H9 (cell line): ENCODE measurements around the gene SART1. TPM values are rescaled to one million over a fixed set of nuclear protein-coding genes. Genes with fewer than 3 reads are reported as not detected.

ENCODE experiments used
- DNase-seq: peaks from one replicate; pipeline ENCODE4 v3.0.0-alpha.2; 2017
- H2AFZ ChIP-seq: one replicate; pipeline ENCODE4 v1.6.1; 2013; ENCODE audit warnings: mild to moderate bottlenecking, low read length, control low read depth, moderate library complexity
- H2AK5ac ChIP-seq: 2 replicates; pipeline ENCODE4 v1.6.1; 2013; ENCODE audit warnings: low read length, control low read depth, mixed read lengths; ENCODE audit not compliant: insufficient read length
- H2BK120ac ChIP-seq: one replicate; pipeline ENCODE4 v1.6.1; 2013; ENCODE audit warnings: low read depth, mild to moderate bottlenecking, low read length, control low read depth, inconsistent platforms; ENCODE audit not compliant: poor library complexity, severe bottlenecking
- H2BK12ac ChIP-seq: 2 replicates; pipeline ENCODE4 v1.6.1; 2013; ENCODE audit warnings: low read length, control low read depth, mixed read lengths, low read depth; ENCODE audit not compliant: insufficient read length
- H2BK15ac ChIP-seq: 2 replicates; pipeline ENCODE4 v1.6.1; 2013; ENCODE audit warnings: low read depth, low read length, control low read depth
- H2BK20ac ChIP-seq: one replicate; pipeline ENCODE4 v1.6.1; 2013; ENCODE audit warnings: low read depth, mild to moderate bottlenecking, low read length, control low read depth, inconsistent platforms; ENCODE audit not compliant: poor library complexity, severe bottlenecking
- H2BK5ac ChIP-seq: 2 replicates; pipeline ENCODE4 v1.6.1; 2013; ENCODE audit warnings: low read length, control low read depth, mixed read lengths; ENCODE audit not compliant: insufficient read length
- H3K14ac ChIP-seq: 2 replicates; pipeline ENCODE4 v1.6.1; 2013; ENCODE audit warnings: low read length, control low read depth; ENCODE audit not compliant: insufficient read depth
- H3K18ac ChIP-seq: 2 replicates; pipeline ENCODE4 v1.6.1; 2013; ENCODE audit warnings: low read depth, mild to moderate bottlenecking, mixed read lengths, low read length, control low read depth; ENCODE audit not compliant: insufficient read length
- H3K23ac ChIP-seq: 2 replicates; pipeline ENCODE4 v1.6.1; 2013; ENCODE audit warnings: low read length, control low read depth, mixed read lengths, low read depth; ENCODE audit not compliant: insufficient read length
- H3K23me2 ChIP-seq: 2 replicates; pipeline ENCODE4 v1.6.1; 2013; ENCODE audit warnings: low read depth, mild to moderate bottlenecking, mixed read lengths, low read length, control low read depth; ENCODE audit not compliant: insufficient read length, poor library complexity, severe bottlenecking
- H3K27ac ChIP-seq: 2 replicates; pipeline ENCODE4 v1.5.1; 2013; ENCODE audit warnings: low read length, control low read depth, mixed read lengths, low read depth; ENCODE audit not compliant: insufficient read length
- H3K27me3 ChIP-seq: 2 replicates; pipeline ENCODE4 v1.6.1; 2013; ENCODE audit warnings: low read length, control low read depth, inconsistent platforms; ENCODE audit not compliant: insufficient read depth
- H3K4ac ChIP-seq: 2 replicates; pipeline ENCODE4 v1.6.1; 2013; ENCODE audit warnings: low read depth, mild to moderate bottlenecking, control low read depth, inconsistent platforms, low read length, moderate library complexity
- H3K4me1 ChIP-seq: 2 replicates; pipeline ENCODE4 v1.6.1; 2013; ENCODE audit warnings: low read length, control low read depth, inconsistent platforms; ENCODE audit not compliant: insufficient read depth
- H3K4me2 ChIP-seq: 2 replicates; pipeline ENCODE4 v1.6.1; 2013; ENCODE audit warnings: low read length, control low read depth, mixed read lengths; ENCODE audit not compliant: insufficient read length, insufficient read depth
- H3K56ac ChIP-seq: 2 replicates; pipeline ENCODE4 v1.6.1; 2013; ENCODE audit warnings: low read depth, mild to moderate bottlenecking, mixed read lengths, low read length, control low read depth; ENCODE audit not compliant: insufficient read length
- H3K79me1 ChIP-seq: 2 replicates; pipeline ENCODE4 v1.6.1; 2013; ENCODE audit warnings: low read depth, mild to moderate bottlenecking, moderate library complexity, low read length, control low read depth, inconsistent platforms; ENCODE audit not compliant: insufficient read depth, poor library complexity, severe bottlenecking
- H3K79me2 ChIP-seq: 2 replicates; pipeline ENCODE4 v1.6.1; 2013; ENCODE audit warnings: low read length, control low read depth, inconsistent platforms; ENCODE audit not compliant: insufficient read depth
- H3K9ac ChIP-seq: 2 replicates; pipeline ENCODE4 v1.6.1; 2013; ENCODE audit warnings: low read length, control low read depth, mixed read lengths; ENCODE audit not compliant: insufficient read length; ENCODE audit errors: extremely low read depth
- H3K9me3 ChIP-seq: one replicate; pipeline ENCODE4 v1.6.1; 2013; ENCODE audit warnings: low read depth, low read length, inconsistent platforms; ENCODE audit not compliant: control insufficient read depth
- H3T11ph ChIP-seq: one replicate; pipeline ENCODE4 v1.6.1; 2013; ENCODE audit warnings: mild to moderate bottlenecking, low read length, control low read depth, inconsistent platforms
- H4K20me1 ChIP-seq: one replicate; pipeline ENCODE4 v1.6.1; 2013; ENCODE audit not compliant: control insufficient read depth, insufficient read length, insufficient read depth
- H4K5ac ChIP-seq: 2 replicates; pipeline ENCODE4 v1.6.1; 2013; ENCODE audit warnings: low read depth, mild to moderate bottlenecking, mixed read lengths, low read length, control low read depth; ENCODE audit not compliant: insufficient read length
- H4K8ac ChIP-seq: replicated peaks from 2 replicates; pipeline ENCODE4 v1.6.1; 2013; ENCODE audit warnings: low read length, control low read depth, mixed read lengths, low read depth; ENCODE audit not compliant: insufficient read length
- H4K91ac ChIP-seq: 2 replicates; pipeline ENCODE4 v1.6.1; 2013; ENCODE audit warnings: low read depth, mild to moderate bottlenecking, moderate library complexity, mixed read lengths, low read length, control low read depth; ENCODE audit not compliant: insufficient read length
- H3K27ac Mint-ChIP-seq, 3 experiments: 2 replicates in 2 of 3; 3 replicates in 1 of 3; pipeline ENCODE4 v1.8.0; 2020 to 2021; ENCODE audit warnings: mixed read lengths in 3 of 3, mild to moderate bottlenecking in 1 of 3, moderate library complexity in 1 of 3
- H3K27me3 Mint-ChIP-seq: 2 replicates; pipeline ENCODE4 v1.8.0; 2021; ENCODE audit warnings: low read depth, mild to moderate bottlenecking, moderate library complexity, mixed read lengths
- H3K36me3 Mint-ChIP-seq, 3 experiments: 2 replicates in 2 of 3; 3 replicates in 1 of 3; pipeline ENCODE4 v1.8.0; 2020 to 2021; ENCODE audit warnings: low read depth in 3 of 3, mixed read lengths in 3 of 3; ENCODE audit not compliant: insufficient read depth in 1 of 3
- H3K4me1 Mint-ChIP-seq, 2 experiments: 2 replicates each; pipeline ENCODE4 v1.8.0; 2020; ENCODE audit warnings: mixed read lengths in 2 of 2
- H3K4me3 Mint-ChIP-seq, 2 experiments: 2 replicates in 1 of 2; 3 replicates in 1 of 2; pipeline ENCODE4 v1.8.0; 2020 to 2021; ENCODE audit warnings: mild to moderate bottlenecking in 2 of 2, mixed read lengths in 2 of 2, moderate library complexity in 1 of 2
- H3K9me3 Mint-ChIP-seq, 2 experiments: 2 replicates in 1 of 2; 3 replicates in 1 of 2; pipeline ENCODE4 v1.8.0; 2020; ENCODE audit warnings: mild to moderate bottlenecking in 2 of 2, mixed read lengths in 2 of 2, moderate library complexity in 1 of 2
- CTCF ChIP-seq: fragments of 200-600 bp; sonication (generic); conservative IDR thresholded peaks from 3 replicates; pipeline ENCODE4 v1.8.0; 2021; ENCODE audit warnings: antibody characterized with exemption, mild to moderate bottlenecking
- WGBS: extraction: QIAGEN DNeasy Blood & Tissue Kit; methylation state at CpG from one replicate; pipeline ENCODE4 v1.1.7; 2013; ENCODE audit warnings: missing lambda C conversion rate, low lambda C conversion rate, mixed read lengths; ENCODE audit not compliant: insufficient read length; ENCODE audit errors: extremely low coverage; 5-methylcytosine and 5-hydroxymethylcytosine counted together
- total RNA-seq: library from RNA; stranded (reverse); gene quantifications from 2 replicates; pipeline ENCODE4 v1.2.1, GENCODE V29; 2021

Gene SART1
- total RNA-seq, 1 experiment from 2014 or later = 52.0 TPM

GRCh38 chr11:66020618-66021357 lies 59.3 kb downstream of the SART1 start:
- H3K4ac ChIP-seq = no peak overlapping the region
- H3K14ac ChIP-seq = no peak overlapping the region
- no peaks in the 10 kb centered on the region for H4K20me1 ChIP-seq
- no peak overlapping the region for H3K23ac ChIP-seq
- Mint-ChIP-seq H3K4me1 (peaks cover 0 to 3% of the 10 kb centered on the region in 2 experiments; a peak in 3 of 4 replicates), H3K36me3 (no peaks in the 10 kb centered on the region; a peak in 1 of 7 replicates), H3K27me3 (peaks cover 38% of the 10 kb centered on the region), H3K4me3 (no peak overlapping the region), H3K27ac (no peak overlapping the region; a peak in 1 of 7 replicates), H3K9me3 (no peaks in the 10 kb centered on the region; a peak in 1 of 5 replicates)
- H2BK120ac ChIP-seq = no peak overlapping the region
- no peak overlapping the region for H4K8ac ChIP-seq
- TF ChIP-seq CTCF = no peak
- peaks cover 3% of the 10 kb centered on the region for H3K23me2 ChIP-seq
- H3K9ac ChIP-seq = no peak overlapping the region
- H3K27ac ChIP-seq = no peak overlapping the region
- no peak overlapping the region for H4K5ac ChIP-seq
- no peaks in the 10 kb centered on the region for H3K9me3 ChIP-seq
- no peak overlapping the region for H2BK5ac ChIP-seq
- H3K79me2 ChIP-seq = no peaks in the 10 kb centered on the region
- H3K4me1 ChIP-seq = no peaks in the 10 kb centered on the region
- DNase-seq = no peak
- no peak overlapping the region for H2AFZ ChIP-seq
- no peak overlapping the region for H2BK20ac ChIP-seq
- H3T11ph ChIP-seq = no peak overlapping the region
- no peak overlapping the region for H2AK5ac ChIP-seq
- no peak overlapping the region for H4K91ac ChIP-seq
- H3K56ac ChIP-seq = no peak overlapping the region
- no peak overlapping the region for H2BK12ac ChIP-seq
- no peaks in the 10 kb centered on the region for H3K79me1 ChIP-seq
- no peak overlapping the region for H2BK15ac ChIP-seq
- H3K4me2 ChIP-seq = no peak overlapping the region
- no peaks in the 10 kb centered on the region; the same call in 1 of the 2 replicates for H3K27me3 ChIP-seq
- WGBS = no CpG with 5 or more reads among the region's 25 CpGs
- H3K18ac ChIP-seq = no peak overlapping the region
